EH (cell line): ENCODE data around the gene C6orf89.
"Not testable (repeated sequence)": the region's sequence is repeated elsewhere in the genome, so short reads cannot be mapped to it uniquely, and the experiment has no call there.

Experiments
- DNase-seq: peaks from one replicate; pipeline ENCODE4 v3.0.0-alpha.2; 2015; ENCODE audit warnings: low read depth

The C6orf89 gene

DNA sequence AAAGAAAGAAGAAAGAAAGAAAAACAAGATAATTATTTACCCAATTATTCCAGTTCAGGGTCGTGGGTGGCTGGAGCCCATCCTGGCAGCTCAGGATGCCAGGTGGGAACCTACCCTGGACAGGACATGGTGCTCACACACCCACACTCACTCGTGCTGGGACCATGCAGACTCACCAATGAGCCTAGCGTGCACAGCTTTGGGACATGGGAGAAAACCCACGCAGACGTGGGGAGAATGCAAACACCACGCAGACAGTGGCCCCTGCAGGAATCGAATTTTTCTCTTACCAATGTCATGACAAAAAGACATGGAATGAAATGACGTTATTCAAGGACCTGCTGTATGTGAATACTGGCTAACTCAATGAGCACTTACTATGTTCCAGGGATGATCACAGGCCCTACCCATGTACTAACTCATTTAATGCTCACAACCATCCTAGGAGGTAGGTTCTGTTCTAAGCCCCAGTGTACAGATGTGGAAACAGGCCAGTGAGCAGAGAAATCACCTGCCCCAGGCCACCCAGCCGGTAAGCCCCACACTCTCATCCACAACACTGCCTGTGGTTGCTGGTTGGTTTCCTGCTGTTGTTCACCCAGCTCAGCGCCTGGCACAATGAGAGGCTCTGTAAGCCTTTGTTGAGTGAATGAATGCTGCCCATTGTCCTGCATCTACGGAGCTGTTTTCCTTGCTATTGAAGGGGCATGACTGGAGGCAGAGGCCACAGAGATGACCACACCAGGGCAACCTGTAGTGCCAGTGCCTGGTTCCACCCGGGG, 62.0 kb downstream of the C6orf89 start:
- DNase-seq = no peak

DNA sequence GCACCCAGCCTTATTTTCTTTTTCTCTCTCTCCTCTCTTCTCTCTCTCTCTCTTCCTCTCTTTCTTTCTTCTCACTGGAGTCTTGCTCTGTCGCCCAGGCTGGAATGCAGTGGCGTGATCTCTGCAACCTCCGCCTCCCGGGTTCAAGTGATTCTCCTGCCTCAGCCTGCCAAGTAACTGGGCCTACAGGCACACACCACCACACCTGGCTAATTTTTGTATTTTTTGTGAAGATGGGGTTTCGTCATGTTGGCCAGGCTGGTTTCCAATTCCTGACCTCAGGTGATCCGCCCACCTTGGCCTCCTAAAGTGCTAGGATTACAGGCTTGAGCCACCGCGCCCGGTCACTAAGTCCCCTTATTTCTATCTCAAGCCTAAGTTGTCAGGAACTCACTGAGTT, 63.3 kb downstream of the C6orf89 start:
- DNase-seq = not testable (repeated sequence)

DNA sequence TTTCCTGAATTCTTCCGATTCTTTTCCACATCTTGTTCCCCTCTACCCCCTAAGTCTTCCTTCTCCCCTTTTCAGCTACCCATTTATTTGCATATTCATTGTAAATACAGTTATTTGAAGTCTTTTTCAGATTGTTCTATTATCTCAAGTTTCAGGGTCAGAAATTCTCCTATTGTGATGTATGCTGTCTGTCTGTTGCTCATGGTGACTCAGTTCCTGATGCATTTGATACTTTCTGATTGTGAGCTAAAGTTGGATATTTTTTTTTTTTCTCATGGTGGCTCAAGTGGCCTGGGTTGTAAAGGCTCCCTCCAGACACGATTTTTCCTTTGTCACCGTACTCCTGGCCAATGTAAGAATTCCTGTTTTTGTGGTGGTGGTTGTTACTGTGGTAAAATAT, 63.9 kb downstream of the C6orf89 start:
- peak; percentile 62 for DNase-seq

DNA sequence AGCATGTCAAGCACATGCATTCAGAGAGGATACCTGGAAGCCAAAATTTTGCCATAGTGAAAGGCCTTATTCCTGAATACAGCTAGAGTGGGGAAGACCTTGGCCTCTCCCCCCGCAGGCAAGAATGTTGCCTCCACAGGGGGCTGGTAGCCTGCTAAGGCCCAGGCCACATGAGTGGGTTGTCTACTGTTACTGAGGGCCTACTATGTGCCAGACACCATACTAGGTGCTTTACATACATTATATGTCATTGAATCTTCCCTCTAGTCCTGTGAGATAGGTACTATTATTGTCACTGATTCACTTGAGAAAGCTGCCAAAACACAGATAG, 68.1 kb downstream of the C6orf89 start:
- DNase-seq = no peak

DNA sequence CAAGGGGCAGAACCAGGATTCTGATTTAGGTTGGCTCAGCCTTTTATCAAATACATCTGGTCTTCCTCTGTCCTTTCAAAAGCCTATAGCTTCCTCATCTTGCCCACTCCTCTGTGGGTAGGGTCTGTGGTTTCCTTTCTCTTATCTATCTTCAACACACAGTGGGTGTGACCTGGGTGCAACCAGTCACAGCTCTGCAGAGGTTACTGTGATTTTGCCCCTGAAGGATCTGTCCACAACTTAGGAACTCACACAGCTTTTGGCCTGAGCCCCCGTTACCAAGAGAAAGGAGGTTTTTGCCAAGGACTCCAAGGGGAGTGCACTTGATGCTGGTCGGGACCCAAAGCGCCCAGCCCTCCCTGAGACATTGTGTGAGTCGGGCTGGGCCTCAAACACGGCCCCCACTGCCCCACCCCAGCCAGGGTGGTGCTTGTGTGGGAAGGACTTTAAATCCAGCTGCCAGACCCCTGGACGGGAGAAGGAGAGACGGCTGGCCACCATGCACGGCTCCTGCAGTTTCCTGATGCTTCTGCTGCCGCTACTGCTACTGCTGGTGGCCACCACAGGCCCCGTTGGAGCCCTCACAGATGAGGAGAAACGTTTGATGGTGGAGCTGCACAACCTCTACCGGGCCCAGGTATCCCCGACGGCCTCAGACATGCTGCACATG, 68.6 kb downstream of the C6orf89 start, which contains the start of gene PI16:
PI16 (plus strand) TSS at position 477 of the 670 bp plus-strand sequence; CDS start at position 500, 23 bp downstream.
- no peak for DNase-seq

DNA sequence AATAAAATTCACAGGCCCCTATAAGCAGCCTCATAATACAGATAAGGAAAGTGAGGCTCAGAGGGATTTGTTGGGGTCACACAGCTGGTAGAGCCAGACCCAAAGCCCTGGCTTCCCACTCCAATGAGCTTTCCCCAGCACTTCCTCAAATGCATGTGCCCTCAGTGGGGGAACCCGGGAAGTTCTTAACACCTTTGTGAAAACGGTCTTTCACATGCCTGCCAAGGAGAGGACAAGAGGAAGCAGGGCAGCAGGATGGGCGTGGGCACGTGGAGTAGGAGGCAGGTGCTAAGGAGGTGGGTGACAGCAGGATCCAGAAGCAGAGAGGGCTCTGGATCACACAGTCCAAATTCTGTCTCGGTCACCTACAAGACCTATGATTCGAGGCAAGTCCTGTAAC, 69.4 kb downstream of the C6orf89 start:
- no peak for DNase-seq

DNA sequence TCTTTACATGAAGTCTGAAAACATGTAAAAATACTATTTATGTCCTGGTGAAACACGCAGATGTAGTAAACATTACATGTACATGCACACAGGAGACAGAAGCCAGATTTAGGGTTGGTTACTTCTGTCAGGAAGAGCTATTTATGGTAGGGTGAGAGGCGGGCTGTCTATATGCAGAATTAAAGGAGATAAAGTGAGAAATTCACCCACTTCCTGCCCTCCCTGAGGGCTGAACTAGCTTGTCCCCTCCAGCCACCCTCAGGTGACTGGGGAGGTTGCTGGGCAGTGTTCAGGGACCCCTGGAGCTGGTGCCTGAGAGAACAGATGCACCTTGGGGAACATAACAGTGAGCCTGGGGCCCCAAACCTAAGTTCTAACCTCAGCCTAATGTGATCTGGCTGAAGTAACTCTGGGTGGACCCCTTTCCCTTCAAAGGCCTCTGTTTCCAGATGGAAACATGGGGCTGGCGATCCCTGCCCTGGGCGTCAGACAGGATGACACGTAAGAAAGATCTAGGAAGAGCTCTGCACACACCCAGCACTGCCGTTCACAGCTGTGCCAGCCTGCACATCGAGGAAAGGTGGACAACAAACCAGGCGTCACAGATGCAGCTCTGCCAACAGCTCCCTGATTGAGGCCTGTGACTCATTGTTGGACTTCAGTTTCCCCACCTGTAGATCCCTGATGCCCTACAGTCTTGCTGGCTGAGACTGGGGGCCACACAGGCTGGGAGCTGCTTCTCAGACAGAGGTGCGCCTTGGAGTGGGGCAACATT, 70.1 kb downstream of the C6orf89 start:
- no peak for DNase-seq

DNA sequence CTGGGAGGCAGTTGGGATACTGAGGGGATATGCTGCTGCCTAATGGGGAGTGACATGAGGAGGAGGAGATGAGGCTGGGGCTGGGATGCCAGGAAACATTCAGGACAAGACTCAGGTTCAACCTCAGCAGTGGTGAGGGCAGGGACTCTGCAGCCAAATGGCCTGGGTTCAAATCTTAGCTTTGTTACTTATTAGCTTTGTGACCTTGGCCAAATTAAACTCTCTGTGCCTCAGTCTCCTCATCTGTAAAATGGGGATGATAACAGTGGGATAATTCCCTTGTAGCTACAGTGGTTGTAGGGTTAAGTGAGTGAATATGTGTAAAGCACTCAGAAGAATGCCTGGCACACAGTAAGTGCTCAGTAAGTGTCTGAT, 70.7 kb downstream of the C6orf89 start:
- DNase-seq = no peak

DNA sequence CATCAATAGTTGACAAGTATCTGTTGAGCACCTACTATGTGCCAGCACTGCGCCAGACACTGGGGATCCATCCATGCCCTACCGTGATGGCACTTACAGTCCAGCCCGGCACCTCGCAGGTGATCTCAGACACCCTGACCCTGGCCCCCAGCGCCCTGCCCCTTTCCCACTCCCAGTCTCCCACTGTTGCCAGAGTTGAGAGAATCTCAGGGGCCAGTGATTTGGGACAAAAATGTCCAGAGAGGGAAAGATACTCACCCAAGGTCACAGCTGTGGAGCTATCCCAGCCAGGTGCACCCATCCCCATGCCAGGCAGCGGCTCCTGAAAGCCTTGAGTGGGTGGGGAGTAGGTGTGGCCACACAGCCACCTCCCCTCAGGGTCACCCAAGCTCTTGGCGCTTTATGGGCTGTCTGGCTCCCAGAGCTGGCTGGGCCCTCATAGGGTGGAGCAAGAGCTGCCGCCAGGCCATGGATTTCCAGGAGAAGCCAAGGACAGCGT, 72.1 kb downstream of the C6orf89 start:
- DNase-seq = no peak

DNA sequence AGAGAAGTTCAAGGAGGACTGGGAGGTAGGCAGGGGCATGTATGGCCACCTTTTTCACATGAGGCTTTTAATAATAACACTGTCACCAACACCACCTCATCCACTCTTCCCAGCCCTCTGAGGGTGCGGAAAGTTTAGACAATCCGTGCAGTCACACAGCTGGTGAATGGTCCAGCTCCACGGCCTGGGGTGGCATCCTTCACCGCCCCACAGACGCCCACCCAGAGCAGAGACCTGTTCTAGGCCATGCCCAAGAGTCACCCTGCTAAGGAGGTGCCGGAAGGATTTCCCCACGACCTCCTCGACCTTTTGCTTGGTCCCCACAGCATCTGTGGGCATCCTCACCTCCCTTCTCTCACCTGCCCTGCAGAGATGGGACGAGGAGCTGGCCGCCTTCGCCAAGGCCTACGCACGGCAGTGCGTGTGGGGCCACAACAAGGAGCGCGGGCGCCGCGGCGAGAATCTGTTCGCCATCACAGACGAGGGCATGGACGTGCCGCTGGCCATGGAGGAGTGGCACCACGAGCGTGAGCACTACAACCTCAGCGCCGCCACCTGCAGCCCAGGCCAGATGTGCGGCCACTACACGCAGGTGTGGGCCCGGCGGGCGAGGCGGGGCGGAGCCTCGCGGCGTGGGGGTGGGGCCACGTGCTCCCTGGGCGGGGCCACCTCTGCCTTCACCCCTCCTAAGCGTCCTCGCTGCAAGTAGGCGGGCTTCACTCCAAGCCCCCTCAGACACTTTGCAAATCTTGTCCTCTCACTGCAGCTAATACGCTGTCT, 73.2 kb downstream of the C6orf89 start:
- DNase-seq = no peak

DNA sequence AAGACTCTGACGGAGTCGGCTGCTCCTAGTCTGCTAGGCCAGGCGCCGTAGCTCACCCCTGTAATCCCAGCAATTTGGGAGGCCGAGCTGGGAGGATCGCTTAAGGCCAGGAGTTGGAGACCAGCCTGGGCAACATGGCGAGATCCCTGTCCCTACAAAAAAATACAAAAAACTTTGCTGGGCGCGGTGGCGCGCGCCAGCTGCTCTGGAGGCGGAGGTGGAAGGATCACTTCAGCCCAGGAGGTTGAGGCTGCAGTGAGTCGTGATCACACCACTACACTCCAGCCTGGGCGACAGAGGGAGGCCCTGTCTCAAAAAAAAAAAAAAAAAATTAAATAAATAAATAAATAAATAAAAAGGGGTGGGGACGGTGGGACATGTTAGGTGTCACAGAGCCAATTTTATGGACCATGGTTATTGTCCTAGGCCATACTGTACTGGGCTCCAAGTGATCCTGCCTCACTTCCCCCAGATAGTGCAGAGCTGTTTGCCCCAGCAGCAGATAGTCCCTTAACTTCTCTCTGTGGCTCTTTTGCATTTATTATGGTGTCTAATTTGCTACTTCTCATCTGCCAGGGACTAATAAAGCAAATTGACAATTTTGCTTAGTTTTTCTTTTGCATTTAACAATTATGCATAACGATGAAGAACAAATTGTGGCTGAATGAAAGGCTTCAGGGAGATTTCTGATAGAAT, 74.0 kb downstream of the C6orf89 start:
- no peak for DNase-seq

DNA sequence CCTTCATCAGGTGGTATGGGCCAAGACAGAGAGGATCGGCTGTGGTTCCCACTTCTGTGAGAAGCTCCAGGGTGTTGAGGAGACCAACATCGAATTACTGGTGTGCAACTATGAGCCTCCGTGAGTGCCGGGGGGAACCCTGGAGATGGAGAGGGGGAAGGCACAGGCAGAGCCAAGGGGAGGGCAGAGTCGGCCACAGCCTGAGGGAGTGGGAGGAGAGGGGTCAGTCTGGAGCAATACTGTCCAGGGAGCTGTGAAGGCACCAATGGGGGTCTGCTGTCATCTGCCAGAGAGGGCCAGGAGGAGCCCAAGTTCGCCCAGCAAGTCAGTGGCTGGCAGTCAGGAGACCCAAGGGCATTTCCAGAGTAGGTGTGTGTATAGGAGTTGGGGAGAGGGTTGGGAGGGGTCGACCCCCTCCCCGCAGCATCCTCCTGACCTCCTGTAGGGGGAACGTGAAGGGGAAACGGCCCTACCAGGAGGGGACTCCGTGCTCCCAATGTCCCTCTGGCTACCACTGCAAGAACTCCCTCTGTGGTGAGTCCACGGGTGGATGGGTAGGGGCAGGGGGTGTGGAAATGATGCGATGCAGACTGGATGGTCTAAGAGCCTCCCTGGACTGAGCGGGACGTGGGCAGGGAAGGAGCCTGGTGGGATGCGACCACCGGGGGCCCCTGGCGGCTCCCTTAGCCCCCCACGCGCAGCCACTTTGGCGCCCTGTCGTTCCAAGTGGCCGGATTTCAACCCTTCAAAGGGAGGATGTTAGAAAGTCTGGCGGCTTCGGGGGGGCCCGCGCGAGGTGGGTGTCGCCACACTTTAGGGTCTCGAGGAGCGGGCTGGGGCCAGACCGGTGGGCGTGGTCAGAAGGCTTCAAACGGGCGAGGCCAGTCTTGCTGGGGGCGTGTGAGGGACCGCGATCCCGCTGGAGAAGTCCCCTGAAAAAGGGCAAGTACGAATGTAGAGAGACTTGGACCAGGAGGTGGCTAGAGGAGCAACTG, 76.0 kb downstream of the C6orf89 start:
- no peak for DNase-seq

DNA sequence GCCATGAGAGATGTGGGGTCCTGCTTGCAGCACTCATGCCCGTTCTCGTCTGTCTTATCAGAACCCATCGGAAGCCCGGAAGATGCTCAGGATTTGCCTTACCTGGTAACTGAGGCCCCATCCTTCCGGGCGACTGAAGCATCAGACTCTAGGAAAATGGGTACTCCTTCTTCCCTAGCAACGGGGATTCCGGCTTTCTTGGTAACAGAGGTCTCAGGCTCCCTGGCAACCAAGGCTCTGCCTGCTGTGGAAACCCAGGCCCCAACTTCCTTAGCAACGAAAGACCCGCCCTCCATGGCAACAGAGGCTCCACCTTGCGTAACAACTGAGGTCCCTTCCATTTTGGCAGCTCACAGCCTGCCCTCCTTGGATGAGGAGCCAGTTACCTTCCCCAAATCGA, 77.1 kb downstream of the C6orf89 start:
- peak; percentile 46 for DNase-seq

DNA sequence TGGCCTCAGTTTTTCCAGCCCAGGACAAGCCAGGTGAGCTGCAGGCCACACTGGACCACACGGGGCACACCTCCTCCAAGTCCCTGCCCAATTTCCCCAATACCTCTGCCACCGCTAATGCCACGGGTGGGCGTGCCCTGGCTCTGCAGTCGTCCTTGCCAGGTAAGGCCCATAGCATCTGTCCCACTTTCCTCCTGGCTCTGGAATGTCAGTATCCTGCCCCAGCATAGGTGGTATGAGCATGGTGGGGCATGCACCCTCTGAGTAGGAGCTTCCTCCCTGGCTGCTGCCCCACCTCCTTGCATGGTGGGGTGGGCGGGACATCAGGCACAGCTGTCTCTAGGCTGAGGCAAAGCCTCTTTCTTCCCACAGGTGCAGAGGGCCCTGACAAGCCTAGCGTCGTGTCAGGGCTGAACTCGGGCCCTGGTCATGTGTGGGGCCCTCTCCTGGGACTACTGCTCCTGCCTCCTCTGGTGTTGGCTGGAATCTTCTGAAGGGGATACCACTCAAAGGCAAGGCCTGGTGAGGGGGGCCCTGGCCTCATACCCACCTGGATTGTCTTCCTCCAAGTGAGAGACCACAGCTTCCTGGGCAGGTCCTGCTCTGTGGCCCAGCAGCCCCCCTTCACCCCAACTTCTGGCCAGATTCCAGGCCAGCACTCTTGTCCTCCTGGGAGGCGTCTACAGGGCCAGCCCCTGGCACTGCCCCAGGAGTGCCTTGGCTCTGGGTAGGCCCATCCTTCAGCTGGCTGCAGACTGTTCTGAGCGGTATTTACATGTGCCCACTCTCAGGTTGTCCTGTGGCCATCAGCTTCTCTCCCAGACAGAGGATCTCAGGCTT, 77.9 kb downstream of the C6orf89 start:
- peak; percentile 24 for DNase-seq

DNA sequence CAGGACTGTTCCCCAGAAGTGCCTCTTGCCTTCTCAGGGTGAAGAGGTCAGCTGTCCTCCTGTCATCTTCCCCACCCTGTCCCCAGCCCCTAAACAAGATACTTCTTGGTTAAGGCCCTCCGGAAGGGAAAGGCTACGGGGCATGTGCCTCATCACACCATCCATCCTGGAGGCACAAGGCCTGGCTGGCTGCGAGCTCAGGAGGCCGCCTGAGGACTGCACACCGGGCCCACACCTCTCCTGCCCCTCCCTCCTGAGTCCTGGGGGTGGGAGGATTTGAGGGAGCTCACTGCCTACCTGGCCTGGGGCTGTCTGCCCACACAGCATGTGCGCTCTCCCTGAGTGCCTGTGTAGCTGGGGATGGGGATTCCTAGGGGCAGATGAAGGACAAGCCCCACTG, 78.6 kb downstream of the C6orf89 start:
- DNase-seq = no peak

DNA sequence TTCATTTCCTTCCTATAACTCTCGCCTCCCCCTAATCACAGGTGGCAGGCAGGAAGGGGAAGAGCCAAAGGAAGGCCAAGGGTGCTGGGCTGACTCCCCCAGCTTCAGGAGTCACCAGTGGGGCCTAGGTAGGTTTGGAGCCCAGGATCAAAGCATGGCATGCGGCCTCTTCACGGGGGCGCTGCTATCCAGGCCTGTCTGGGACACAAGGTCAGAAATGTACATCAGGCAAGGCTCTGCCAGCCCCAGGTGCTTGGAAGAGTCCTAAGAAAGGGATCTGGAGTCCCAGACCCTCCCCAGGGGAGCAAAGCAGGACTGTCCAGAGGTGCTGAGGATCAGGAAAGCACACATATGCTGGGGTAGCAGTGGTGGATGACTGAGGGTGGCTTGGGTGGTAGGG, 79.2 kb downstream of the C6orf89 start:
- no peak for DNase-seq

DNA sequence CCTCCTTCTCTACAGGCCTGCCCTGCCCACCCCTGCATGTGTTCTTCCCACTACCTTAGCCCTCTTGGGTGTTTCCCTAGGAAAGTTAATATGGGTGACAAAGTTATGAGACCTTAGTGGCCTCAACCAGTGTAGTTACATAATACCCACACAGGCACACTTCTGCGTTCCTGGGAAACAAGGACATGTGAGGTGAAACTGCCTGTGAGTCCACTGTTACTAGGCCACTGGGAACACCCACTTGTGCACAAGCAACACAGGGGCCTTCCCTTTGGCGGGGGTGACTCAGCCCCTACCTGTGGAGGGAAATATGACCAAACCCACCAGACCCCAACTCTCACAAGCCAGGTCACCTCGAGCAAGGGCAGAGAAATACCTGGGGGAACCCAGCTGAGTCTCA, 81.5 kb downstream of the C6orf89 start:
- no peak for DNase-seq

DNA sequence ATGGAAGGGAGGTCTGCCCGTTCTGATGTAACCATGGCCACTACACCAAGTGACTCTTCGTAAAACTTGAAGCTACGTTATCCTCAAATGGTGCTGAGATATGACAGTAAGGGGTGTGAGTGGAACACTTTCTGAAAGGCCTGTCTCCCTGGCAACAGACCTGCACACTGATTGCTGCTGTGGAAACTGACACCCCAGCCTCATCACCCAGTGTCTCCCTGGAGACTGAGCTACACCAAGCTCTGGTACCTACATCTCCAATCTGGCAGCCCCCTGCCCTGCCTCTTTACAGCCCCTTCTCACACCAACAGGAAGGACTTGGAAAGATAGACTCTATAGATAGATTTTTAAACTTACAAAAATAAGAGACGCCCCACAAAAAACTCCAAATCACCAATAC, 82.0 kb downstream of the C6orf89 start:
- DNase-seq = no peak

DNA sequence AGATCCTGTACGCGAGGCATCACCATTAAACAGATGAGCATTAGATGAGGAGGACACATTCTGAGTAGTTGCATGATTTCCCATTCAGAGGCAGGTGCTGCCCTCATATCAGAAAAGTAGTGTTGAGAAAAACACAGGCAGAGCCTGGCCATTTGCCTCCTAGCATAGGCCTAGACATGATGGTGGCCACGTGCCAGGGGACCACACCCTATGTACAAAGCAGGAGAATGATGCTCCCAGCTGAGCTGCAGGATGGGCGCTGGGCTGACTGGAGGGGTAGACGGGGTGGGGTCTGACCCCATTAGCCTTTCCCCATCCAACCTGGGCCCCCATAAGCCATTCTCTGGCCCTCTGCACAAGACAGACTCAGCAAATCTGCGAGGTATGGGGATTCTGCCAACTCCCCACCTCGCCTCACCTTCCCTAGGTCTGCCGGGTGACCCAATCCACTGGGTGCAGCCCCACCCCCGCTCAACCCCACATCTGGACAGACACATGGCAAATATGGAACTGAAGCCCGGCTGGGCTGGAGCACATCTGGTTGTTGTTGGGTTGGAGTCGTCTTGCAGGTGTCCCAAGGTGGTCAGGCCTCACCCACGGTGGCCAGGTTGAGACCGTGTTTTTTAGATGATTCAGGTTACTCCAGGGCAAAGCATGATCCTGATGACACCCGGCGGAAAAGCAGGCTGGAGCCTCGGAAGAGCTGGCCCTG, 82.7 kb downstream of the C6orf89 start:
- DNase-seq = no peak
